ENCODE measurements around the gene LPIN3.

LPIN3 gene

DNA sequence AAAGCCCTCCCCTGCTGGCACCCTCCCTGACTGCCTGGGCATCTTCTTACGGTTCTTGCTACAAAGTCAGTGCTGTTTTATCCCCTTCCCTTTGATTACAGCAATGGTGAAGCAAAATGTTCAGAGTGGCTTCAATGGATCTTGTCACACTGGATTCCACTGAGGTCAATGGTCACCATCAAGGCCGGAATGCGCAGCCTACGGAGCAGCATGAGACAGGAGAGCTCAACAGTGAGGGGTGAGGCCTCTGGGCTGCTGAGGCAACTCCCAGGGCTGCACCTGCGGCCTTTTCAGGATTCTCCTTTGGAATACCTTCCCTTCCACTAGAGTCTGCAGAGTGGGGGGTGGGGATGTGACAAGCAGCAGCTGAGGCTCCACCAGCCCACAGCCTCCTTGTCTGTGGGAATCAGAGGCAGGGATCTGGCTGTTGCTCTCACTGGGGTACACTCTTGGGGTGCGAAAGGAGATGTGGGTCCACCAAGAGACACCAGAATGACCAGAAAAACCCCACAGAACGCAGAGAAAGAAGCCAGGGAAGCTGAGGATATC is 66.3 kb downstream of the LPIN3 start:
- TF ChIP-seq, protein P1, sequence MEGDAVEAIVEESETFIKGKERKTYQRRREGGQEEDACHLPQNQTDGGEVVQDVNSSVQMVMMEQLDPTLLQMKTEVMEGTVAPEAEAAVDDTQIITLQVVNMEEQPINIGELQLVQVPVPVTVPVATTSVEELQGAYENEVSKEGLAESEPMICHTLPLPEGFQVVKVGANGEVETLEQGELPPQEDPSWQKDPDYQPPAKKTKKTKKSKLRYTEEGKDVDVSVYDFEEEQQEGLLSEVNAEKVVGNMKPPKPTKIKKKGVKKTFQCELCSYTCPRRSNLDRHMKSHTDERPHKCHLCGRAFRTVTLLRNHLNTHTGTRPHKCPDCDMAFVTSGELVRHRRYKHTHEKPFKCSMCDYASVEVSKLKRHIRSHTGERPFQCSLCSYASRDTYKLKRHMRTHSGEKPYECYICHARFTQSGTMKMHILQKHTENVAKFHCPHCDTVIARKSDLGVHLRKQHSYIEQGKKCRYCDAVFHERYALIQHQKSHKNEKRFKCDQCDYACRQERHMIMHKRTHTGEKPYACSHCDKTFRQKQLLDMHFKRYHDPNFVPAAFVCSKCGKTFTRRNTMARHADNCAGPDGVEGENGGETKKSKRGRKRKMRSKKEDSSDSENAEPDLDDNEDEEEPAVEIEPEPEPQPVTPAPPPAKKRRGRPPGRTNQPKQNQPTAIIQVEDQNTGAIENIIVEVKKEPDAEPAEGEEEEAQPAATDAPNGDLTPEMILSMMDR (IDR thresholded peaks at IDR 0.05; ENCODE audit: low read depth, low read length): no peak
- H3K4me3 ChIP-seq (ENCODE audit: low read depth, low read length): no peak overlapping the region

DNA sequence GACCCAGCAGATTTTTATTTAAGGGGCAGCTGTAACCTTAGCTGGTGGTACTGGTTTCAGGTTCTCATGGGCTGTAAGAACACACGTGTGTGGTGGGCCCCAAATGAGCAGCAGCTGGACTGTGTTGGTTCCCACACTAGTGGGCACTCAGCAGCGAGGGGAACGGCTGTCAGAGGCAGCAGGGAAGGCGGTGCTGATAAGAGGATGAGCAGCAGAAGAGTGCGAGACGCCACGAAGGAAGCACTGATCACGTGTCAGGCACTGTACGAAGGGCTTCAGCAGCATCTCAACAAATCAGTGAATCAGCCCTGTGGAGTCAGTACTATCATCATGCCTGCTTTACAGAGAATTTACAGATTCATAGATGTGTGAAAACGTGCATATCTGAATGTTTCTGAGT is 67.0 kb downstream of the LPIN3 start:
- H3K4me3 ChIP-seq (ENCODE audit: low read depth, low read length): no peak overlapping the region
- TF ChIP-seq, protein P1 (IDR thresholded peaks at IDR 0.05; ENCODE audit: low read depth, low read length): no peak

DNA sequence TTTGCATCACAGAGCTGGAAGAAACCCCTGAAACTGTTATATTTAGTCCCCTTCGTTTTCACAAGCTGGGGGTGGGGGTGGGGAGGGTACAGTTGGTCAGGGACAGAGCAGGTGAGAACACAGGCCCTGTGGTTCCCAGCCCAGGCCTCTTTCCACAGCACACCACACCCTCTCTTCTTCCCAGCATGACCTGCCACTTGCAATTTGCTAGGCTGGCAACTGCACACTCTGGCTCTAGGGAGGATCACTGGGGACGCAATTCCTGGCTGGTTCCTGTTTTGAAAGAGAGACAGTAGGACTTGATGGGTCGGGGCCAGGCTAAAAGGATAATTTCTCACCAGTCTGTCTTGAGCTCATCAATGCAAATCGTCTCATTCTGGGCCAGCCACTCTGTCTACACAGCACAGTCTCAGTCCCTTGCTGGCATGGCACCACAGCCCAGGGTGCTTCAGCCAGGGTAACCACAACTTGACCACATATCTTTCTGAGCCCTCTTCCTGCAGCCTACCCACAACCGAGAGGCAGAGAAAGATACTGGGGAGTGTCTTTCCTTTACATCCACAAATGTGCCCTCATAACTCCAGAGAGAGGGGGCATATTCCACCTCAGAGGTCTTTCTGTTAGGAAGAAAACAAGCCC is 67.7 kb downstream of the LPIN3 start:
- H3K4me3 ChIP-seq (ENCODE audit: low read depth, low read length): no peak overlapping the region
- TF ChIP-seq, protein P1 (IDR thresholded peaks at IDR 0.05; ENCODE audit: low read depth, low read length): no peak

DNA sequence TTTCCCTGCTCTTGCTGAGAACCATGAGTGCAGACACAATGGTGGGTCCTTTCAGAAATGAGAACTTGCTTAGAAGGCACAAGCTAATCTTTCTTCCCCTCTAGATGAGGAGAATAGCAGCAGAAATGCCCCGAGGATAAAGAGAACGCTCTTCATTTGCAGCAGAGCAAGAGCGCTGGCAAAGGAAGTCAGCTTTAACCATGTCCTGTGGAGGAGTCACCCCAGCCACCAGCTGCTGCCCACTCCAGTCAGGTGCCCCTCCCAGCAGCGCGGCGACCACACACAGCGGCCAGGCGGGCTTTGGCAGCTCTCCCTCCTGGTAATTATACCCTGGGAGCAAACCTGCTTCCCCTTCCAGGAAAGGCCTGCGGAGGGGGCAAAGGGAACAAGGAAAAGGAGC is 68.4 kb downstream of the LPIN3 start:
- TF ChIP-seq, protein P1 (IDR thresholded peaks at IDR 0.05; ENCODE audit: low read depth, low read length): no peak
- H3K4me3 ChIP-seq (ENCODE audit: low read depth, low read length): no peak overlapping the region

Measured in WI38 (cell line).